Activated naive CD4-positive, alpha-beta T cell treated with anti-CD3 and anti-CD28 coated beads, Interleukin-2, amount 50 U/mL, for 72 hours (primary cell): ENCODE data around the gene GALK2. TPM values are rescaled to one million over a fixed set of nuclear protein-coding genes. Genes with fewer than 3 reads are reported as not detected.

Experiments used
- ATAC-seq, 2 donors: fragments of 150-1000 bp; cut with Tn5 transposase; 2 replicates each; pipeline ENCODE4 v1.10.0; 2021; ENCODE audit warnings: mild to moderate bottlenecking in 2 of 2, moderate library complexity in 2 of 2
- DNase-seq, 2 donors: peaks; one replicate each; pipeline ENCODE4 v3.0.0; 2021 to 2022; ENCODE audit warnings: low spot score in 2 of 2
- H3K27ac Mint-ChIP-seq, 2 donors: one replicate each; pipeline ENCODE4 v1.8.0; 2022; ENCODE audit warnings: mild to moderate bottlenecking in 2 of 2, mixed read lengths in 2 of 2
- H3K36me3 Mint-ChIP-seq, 2 donors: one replicate each; pipeline ENCODE4 v1.8.0; 2022; ENCODE audit warnings: mixed read lengths in 2 of 2
- H3K9me3 Mint-ChIP-seq, 2 donors: one replicate each; pipeline ENCODE4 v1.8.0; 2022; ENCODE audit warnings: mixed read lengths in 2 of 2
- total RNA-seq, 2 donors: library from RNA; stranded (reverse); gene quantifications; one replicate each; pipeline ENCODE4 v1.2.3, GENCODE V29; 2022

Gene GALK2
- total RNA-seq, 2 donors from 2014 or later: 25.4 to 28.7 TPM

DNA sequence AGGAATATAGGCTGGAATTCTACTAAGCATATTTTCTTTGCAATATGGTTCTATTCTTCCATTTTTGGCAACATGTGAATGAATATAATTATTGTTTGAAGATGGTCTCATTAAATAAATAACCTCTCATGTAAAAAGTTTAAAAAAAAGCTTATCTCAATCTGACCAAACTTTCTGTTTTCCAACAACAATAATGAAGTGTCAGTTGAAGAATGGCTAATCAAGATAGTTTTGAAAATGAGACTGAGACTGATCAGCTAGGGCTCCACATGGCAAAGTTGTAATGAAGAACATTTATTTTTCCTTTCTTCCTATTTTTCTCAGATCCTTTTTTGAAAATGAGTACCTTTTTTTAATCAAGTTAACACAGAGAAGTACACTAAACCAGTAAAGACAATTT is 117.4 kb downstream of the GALK2 start:
- Mint-ChIP-seq H3K27ac (no peak overlapping the region), H3K36me3 (peaks cover 51 to 53% of the 10 kb centered on the region in 2 donors), H3K9me3 (no peaks in the 10 kb centered on the region)
- DNase-seq: no peak
- no peak for ATAC-seq

DNA sequence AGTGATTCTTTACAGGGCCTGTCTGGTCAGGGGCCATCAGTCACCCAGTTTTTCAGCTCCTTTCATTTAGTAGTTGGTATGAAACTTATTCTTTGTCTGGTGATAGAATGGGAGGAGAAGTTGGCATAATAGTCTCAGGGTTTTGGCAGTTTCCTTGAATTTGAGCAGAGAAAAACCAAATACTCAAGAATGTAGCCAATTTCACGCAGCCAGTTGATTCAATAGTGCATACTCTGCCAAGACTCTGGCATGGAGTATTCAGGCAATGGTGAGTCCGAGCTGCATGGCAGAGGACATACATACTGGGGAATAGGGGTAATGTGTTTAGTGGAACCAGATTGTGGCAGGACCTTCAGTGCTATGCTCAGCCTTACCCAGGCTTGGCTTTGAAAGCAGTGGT is 118.3 kb downstream of the GALK2 start:
- H3K27ac Mint-ChIP-seq: no peak overlapping the region
- H3K36me3 Mint-ChIP-seq: peaks cover 51 to 52% of the 10 kb centered on the region in 2 donors
- no peak for ATAC-seq
- H3K9me3 Mint-ChIP-seq: no peaks in the 10 kb centered on the region
- DNase-seq: no peak

DNA sequence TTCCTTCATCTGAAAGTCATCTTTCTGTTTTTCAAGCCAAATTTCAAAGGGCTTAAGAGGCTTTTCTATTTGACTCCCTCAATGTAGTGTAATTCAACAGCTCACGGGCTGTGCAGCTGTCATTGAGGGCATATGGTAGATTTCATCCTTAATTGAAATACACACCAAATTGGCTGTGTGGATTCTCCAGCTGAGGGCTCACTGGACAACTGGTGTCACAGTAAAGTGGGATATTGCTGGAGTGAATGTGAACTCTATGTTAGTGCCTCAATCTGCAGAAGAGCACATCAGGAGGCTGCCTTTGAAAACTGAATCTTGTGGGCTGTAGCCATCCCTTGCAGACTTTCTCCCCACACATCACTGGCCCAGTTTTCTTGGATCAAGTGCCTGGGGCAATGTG is 120.1 kb downstream of the GALK2 start:
- no peak for DNase-seq
- H3K36me3 Mint-ChIP-seq: peaks cover 45 to 50% of the 10 kb centered on the region in 2 donors
- no peak for ATAC-seq
- no peaks in the 10 kb centered on the region for H3K9me3 Mint-ChIP-seq
- peak overlapping the region in 1 of 2 donors; percentile 23 for H3K27ac Mint-ChIP-seq

DNA sequence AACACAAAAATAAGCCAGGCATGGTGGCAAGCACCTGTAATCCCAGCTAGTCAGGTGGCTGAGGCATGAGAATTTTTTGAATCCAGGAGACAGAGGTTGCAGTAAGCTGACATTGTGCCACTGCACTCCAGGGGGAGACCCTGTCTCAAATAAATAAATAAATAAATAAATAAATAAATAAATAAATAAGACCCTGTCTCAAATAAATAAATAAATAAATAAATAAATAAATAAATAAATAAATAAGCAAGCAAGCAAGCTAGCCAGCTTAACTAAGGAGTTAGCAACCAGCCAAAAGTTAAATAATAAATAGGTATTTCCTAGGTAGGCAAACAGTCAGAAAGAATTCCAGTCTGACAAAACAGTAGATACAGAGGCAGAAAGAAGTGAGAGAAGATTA is 123.9 kb downstream of the GALK2 start:
- ATAC-seq: no peak
- DNase-seq: no peak
- no peak overlapping the region for H3K27ac Mint-ChIP-seq
- peaks cover 47 to 48% of the 10 kb centered on the region in 2 donors for H3K36me3 Mint-ChIP-seq
- H3K9me3 Mint-ChIP-seq: no peaks in the 10 kb centered on the region

DNA sequence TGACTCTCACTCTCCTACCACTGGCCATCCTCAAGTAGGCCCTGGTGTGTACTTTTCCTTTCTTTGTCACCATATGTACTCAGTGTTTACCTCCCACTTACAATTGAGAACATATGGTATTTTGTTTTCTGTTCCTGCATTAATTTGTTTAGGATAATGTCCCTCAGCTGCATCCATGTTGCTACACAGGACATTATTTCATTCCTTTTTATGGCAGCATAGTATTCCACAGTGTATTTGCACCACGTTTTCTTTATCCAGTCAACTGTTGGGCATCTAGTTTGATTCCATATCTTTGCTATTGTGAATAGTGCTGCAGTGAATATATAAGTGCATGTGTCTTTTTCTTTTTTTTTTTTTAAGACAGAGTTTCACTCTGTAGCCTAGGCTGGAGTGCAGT is 126.2 kb downstream of the GALK2 start:
- Mint-ChIP-seq H3K36me3 (peaks cover 58 to 63% of the 10 kb centered on the region in 2 donors), H3K9me3 (peaks cover 6 to 7% of the 10 kb centered on the region in 2 donors), H3K27ac (no peak overlapping the region)
- ATAC-seq: no peak
- DNase-seq: no peak

DNA sequence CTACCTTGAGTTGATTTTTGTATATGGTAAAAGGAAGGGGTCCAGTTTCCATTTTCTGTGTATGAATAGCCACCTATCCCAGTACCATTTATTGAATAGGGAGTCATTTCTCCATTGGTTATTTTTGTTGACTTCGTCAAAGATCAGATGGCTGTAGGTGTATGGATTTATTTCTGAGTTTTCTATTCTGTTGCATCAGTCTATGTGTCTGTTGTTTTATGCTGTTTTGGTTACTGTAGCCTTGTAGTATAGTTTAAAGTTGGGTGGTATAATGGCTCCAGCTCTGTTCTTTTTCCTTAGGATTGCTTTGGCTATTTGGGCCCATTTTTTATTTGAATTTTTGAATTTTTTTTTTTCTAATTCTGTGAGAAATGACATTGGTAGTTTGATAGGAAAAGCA is 127.5 kb downstream of the GALK2 start:
- no peak overlapping the region for H3K27ac Mint-ChIP-seq
- DNase-seq (no peak), ATAC-seq (no peak)
- H3K9me3 Mint-ChIP-seq: peaks cover 6 to 7% of the 10 kb centered on the region in 2 donors
- peaks cover 53 to 60% of the 10 kb centered on the region in 2 donors for H3K36me3 Mint-ChIP-seq

DNA sequence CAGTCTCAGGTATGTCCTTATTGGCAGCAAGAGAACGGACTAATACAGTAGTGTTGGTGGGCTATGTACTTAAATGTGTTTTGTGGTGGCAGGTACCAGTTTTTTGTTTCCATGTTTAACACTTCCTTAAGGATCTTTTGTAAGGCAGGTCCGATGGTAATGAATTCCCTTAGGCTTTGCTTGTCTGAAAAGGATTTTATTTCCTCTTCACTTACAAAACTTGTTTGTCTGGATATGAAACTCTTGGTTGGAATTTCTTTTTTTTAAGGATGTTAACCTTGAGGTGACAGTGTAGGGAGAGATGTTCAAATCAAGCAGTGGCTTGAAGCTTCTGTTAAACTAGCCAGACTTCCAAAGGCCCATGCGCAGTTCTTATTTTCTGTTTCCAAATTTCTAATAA is 130.8 kb downstream of the GALK2 start:
- DNase-seq (no peak), ATAC-seq (no peak)
- H3K27ac Mint-ChIP-seq: no peak overlapping the region
- H3K36me3 Mint-ChIP-seq: peaks cover 46 to 52% of the 10 kb centered on the region in 2 donors
- H3K9me3 Mint-ChIP-seq: peaks cover 6 to 7% of the 10 kb centered on the region in 2 donors

DNA sequence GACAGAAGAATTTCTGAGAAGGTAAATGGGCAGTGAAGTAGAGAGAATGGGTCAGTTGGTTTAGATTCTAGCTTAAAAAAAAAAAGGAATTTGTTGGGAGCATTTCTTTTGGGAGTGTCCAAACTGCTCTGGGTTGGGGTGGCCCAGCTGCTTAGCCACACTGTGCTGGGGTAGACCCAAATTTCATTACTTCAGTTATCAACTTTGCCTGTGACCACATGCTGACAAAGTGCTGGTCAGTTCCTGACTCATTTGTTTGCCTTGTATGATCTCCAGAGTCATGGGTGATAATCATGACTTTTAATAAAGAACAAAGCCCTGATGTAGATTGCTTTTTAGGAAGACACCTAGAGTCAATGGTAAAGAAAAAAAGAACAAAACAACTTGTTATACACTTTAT is 131.5 kb downstream of the GALK2 start:
- peaks cover 39 to 46% of the 10 kb centered on the region in 2 donors for H3K36me3 Mint-ChIP-seq
- no peak overlapping the region for H3K27ac Mint-ChIP-seq
- peaks cover 6 to 7% of the 10 kb centered on the region in 2 donors for H3K9me3 Mint-ChIP-seq

DNA sequence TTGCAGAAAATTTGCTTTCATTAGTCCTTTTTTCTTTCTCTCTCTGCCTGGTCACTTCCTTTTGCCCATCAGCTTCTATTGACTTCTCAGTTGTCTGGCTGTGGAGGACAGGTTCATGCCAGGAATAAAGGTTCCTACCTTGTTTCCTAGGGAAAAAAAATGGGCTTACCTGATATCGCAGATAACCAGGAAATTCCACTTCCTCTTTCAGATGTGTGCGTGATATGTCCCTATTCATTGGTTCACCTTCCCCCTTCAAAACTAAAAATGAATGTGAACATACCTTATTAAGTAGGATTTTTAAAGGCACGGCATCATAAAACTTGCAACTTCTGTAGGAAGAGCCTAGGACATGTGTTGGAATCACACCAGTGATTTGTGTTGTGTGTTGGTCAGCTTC is 133.0 kb downstream of the GALK2 start:
- Mint-ChIP-seq H3K36me3 (peaks cover 38 to 43% of the 10 kb centered on the region in 2 donors), H3K9me3 (peaks cover 6 to 7% of the 10 kb centered on the region in 2 donors), H3K27ac (no peak overlapping the region)
- ATAC-seq (no peak), DNase-seq (no peak)

More for the DNA sequence above, 131.5 kb downstream of the GALK2 start:
- ATAC-seq: no peak
- DNase-seq: no peak

DNA sequence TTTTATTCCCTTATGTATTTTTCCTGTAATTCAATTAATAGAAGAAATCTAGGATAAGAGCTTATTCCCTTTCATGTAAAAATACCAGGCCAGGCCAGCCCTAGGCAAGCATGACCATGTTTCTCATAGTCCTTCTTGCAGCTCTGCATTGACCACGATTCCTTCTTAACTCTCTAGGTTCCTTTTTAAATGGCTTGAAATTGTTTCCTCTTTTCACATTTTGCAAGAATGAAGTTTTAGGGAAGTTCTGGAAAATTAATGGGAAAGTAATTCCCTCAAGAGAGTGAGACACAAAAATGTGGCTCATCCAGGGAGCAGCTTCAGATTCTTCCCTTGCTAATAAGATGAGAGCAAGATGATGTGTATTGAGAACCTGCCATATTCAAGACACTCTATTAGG is 136.5 kb downstream of the GALK2 start:
- peaks cover 23 to 31% of the 10 kb centered on the region in 2 donors for H3K36me3 Mint-ChIP-seq
- no peak overlapping the region for H3K27ac Mint-ChIP-seq
- no peak for ATAC-seq
- no peak for DNase-seq
- H3K9me3 Mint-ChIP-seq: peaks cover 0 to 4% of the 10 kb centered on the region in 2 donors

DNA sequence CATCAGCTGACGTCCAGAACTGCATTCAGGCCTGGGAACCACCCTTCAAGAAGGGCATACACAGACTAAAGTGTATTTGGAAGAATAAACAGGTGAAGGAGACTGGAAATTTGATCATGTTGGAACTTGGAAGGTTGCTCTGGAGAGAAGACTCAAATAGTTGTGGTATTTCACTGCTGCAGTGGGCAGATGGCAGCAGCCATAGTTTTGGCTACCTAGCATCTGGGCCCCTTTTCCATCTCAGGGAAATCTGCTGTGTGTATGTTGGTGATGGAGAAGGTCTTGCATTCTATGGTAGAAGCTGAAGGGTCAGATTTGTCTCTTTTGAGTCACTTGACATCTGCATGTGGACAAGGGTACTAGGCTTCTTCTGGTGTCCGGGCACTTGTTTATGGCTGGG is 138.6 kb downstream of the GALK2 start:
- H3K27ac Mint-ChIP-seq: no peak overlapping the region
- H3K9me3 Mint-ChIP-seq: peaks cover 0 to 4% of the 10 kb centered on the region in 2 donors
- peaks cover 16 to 26% of the 10 kb centered on the region in 2 donors for H3K36me3 Mint-ChIP-seq
- no peak for ATAC-seq
- DNase-seq: no peak

DNA sequence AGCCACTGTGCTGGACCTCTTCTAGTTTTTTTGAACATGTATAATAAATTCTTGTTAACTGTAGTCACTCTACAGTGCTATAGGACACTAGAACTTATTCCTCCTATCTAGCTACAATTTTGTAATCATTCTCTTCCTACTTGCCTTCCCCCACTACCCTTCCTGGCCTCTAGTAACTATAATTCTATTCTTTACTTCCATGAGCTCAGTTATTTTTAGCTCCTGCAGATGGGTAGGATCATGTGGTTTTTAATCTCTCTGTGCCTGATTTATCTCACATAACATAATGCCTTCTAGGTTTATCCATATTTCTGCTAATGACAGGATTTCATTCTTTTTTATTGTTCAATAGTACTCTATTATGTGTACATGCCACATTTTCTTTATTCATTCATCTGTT is 139.8 kb downstream of the GALK2 start:
- peaks cover 0 to 4% of the 10 kb centered on the region in 2 donors for H3K9me3 Mint-ChIP-seq

DNA sequence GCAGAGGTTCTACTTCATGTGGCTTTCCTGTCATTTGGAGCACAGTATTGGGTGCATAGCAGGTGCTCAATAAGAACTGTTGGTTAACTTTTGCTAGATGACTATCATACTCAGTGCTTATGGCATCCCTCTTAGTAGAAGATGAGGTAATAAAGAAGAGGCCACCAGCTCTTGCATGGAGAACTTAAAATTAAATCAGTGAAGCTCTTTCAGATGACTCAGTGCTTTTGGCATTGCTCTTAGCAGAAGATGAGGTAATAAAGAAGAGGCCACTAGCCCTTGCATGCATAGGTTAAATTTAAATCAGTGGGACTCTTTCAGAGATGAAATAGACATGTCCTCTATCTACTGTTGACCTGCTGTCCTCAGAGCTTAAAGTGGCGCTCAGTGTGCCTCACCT is 143.6 kb downstream of the GALK2 start:
- Mint-ChIP-seq H3K27ac (no peak overlapping the region), H3K9me3 (peaks cover 2 to 8% of the 10 kb centered on the region in 2 donors), H3K36me3 (peaks cover 9 to 24% of the 10 kb centered on the region in 2 donors)
- ATAC-seq (no peak), DNase-seq (no peak)

More for the DNA sequence above, 139.8 kb downstream of the GALK2 start:
- H3K27ac Mint-ChIP-seq: no peak overlapping the region
- no peak for ATAC-seq
- H3K36me3 Mint-ChIP-seq: peaks cover 9 to 22% of the 10 kb centered on the region in 2 donors
- DNase-seq: no peak

DNA sequence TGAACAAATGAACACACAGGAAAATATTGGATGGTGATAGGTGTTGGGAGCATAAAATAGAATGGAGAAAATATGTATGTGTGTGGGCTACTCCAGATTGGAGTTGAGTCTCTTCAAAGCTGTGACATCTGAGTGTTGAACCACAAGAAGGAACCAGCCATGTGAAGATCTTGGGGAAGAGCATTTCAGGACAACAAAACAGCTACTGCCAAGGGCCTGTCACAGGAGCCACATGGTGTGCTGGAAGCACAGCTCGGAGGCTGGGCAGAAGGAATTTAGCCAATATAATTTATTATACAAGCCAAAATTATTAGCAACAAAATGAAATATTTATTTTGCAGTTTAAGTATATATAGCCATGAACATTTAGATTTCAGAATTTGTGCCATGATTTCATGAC is 144.7 kb downstream of the GALK2 start:
- peaks cover 2 to 8% of the 10 kb centered on the region in 2 donors for H3K9me3 Mint-ChIP-seq
- H3K27ac Mint-ChIP-seq: no peak overlapping the region
- DNase-seq (no peak), ATAC-seq (no peak)
- H3K36me3 Mint-ChIP-seq: peaks cover 9 to 21% of the 10 kb centered on the region in 2 donors

DNA sequence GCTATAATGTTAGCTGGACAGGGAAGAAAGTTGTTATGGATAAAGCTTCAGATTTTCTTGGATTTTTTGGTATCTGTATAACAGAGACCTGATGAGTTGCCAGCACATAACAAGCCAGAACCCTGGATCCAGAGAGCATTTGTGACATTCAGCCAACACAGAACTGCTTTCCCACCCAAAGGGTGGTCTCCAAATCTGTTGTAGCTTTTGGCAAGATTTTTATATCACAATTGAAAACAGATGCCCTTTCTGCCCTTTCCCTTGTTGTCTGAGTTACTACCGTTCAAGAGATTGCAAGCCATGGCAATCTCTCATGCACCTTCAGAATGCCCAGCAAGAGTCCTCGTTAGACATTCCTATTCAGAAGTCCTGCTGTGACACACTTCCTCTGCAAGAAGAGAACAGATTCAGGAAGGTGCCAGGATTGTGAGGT is 145.4 kb downstream of the GALK2 start:
- H3K9me3 Mint-ChIP-seq: peaks cover 2 to 4% of the 10 kb centered on the region in 2 donors
- peaks cover 9 to 28% of the 10 kb centered on the region in 2 donors for H3K36me3 Mint-ChIP-seq
- H3K27ac Mint-ChIP-seq: no peak overlapping the region
- DNase-seq: no peak
- ATAC-seq: no peak

DNA sequence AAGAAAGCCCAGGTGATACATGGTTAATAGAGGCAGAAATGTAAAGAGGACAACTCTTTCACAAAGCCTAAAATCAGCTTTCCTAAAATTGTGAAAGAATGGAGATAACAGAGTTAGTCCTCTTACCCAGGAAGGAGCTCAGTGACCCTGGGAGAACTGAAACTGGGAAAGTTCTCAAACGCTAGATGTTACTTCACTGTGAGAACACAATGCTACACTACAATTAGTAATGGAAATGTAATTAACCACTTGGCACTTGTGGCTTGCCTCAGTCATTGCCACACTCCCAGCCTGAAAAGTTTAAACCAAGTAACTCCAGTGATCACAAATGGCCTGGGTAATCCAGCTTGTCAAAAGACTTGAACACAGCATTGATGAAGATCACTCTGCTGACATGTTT is 150.3 kb downstream of the GALK2 start:
- ATAC-seq (no peak), DNase-seq (no peak)
- Mint-ChIP-seq H3K9me3 (peaks cover 2 to 4% of the 10 kb centered on the region in 2 donors), H3K27ac (peak overlapping the region in 1 of 2 donors; percentile 2), H3K36me3 (peaks cover 17 to 38% of the 10 kb centered on the region in 2 donors)

DNA sequence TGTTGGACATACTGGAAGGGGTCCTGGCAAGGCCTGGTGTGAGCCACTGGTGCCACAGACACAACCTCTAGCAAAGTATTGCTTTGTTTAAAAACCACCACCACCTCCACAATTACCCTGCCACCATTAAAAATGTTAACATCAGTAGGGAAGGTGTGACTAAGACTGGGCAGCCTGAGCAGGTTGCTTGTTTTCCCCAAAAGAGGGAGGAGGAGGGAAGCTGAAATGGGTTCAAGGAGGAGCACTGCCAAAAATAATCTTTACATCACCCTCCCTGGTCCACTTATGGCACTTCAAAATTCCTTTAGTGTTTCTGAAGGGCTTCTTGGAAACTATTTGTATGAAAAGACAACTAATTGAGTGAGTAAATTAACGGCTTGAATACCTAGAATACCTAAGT is 153.2 kb downstream of the GALK2 start:
- ATAC-seq (no peak), DNase-seq (no peak)
- no peak overlapping the region for H3K27ac Mint-ChIP-seq
- no peaks in the 10 kb centered on the region for H3K9me3 Mint-ChIP-seq
- peaks cover 10 to 27% of the 10 kb centered on the region in 2 donors for H3K36me3 Mint-ChIP-seq

DNA sequence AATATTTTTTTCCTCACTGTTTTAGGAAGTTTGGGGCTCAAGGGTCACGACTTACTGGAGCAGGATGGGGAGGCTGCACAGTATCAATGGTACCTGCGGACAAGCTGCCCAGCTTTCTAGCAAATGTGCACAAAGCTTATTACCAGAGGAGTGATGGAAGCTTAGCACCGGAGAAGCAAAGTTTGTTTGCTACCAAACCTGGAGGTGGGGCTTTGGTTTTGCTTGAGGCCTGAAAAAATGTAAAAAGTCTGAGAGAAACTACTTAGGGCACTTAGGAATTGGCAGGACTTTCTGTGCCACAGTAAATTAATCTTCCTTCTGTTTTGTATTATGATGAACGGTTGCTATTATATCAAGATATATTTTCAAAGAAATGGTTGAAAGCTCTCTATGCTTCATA is 157.9 kb downstream of the GALK2 start:
- H3K9me3 Mint-ChIP-seq: no peaks in the 10 kb centered on the region
- peaks cover 4 to 8% of the 10 kb centered on the region in 2 donors for H3K36me3 Mint-ChIP-seq
- DNase-seq: no peak
- H3K27ac Mint-ChIP-seq: no peak overlapping the region
- no peak for ATAC-seq
